Erythroblast (primary cell): Measurements from ENCODE around the gene CREB5.
"Not testable (repeated sequence)": the region's sequence is repeated elsewhere in the genome, so short reads cannot be mapped to it uniquely, and the experiment has no call there.

Experiments used
- DNase-seq, 2 experiments: peaks; one replicate each; lab custom pipeline; 2025; lab: John Stamatoyannopoulos, UW
- GATA1 ChIP-seq: IDR thresholded peaks from 2 replicates; pipeline ENCODE4 v1.6.1; 2011; ENCODE audit warnings: low read depth, mild to moderate bottlenecking, control low read depth, low read length, moderate library complexity
- POLR2A ChIP-seq: IDR thresholded peaks from 2 replicates; pipeline ENCODE4 v1.6.1; 2011; ENCODE audit warnings: mild to moderate bottlenecking, low read length

CREB5 gene

GRCh38 chr7:28595801-28596200 lies 183.5 kb downstream of the CREB5 start:
- no peak for DNase-seq
- TF ChIP-seq GATA1 (no peak), POLR2A (no peak)

- TF ChIP-seq GATA1 (no peak), POLR2A (no peak)
- DNase-seq = peak in 1 of 2 experiments; percentile 4
Observed at GRCh38 chr7:28596245-28596935, 184.1 kb downstream of the CREB5 start.

DNA sequence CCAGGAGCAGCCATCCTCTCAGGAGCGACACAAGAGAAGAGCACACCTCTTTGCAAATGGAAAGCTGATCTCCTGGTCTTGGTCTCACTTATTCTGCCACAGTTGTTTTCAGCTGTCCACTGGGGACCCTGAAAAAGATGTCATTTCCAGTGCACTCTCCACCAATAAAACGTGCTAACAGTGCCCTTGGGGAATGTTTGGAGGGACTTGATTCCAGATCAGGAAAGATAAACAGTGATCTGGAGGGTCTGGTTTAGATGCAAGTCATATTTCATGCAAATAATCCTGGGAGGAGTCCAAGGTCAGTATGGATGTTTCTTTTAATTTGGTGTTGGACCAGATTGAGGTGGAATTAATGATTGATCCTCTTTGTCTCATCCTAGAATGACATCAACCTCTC lies 185.0 kb downstream of the CREB5 start:
- no peak for DNase-seq
- TF ChIP-seq GATA1 (no peak), POLR2A (no peak)

GRCh38 chr7:28598037-28598436 lies 185.7 kb downstream of the CREB5 start:
- DNase-seq = not testable (repeated sequence)

GRCh38 chr7:28598586-28598985 lies 186.3 kb downstream of the CREB5 start:
- DNase-seq = no peak
- TF ChIP-seq GATA1 (no peak), POLR2A (no peak)

GRCh38 chr7:28599411-28599810 lies 187.1 kb downstream of the CREB5 start:
- no peak for TF ChIP-seq POLR2A
- TF ChIP-seq GATA1 = no peak
- no peak for DNase-seq

DNA sequence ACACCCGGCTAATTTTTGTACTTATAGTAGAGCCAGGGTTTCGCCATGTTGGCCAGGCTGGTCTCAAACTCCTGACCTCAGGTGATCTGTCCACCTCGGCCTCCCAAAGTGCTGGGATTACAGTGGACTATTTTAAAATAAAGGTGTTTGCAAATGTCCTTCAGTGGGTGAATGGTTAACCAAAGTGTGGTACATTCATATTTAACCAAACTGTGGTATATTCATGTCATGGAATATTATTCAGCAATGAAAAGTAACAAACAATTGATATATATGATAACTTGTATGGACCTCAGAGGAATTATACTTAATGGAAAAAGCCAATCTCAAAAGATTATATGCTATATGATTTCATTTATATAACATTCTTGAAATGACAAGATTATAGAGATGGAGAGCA lies 190.0 kb downstream of the CREB5 start:
- no peak for TF ChIP-seq POLR2A
- TF ChIP-seq GATA1 = no peak
- no peak for DNase-seq

GRCh38 chr7:28605427-28606085 lies 193.2 kb downstream of the CREB5 start:
- TF ChIP-seq POLR2A (no peak), GATA1 (no peak)
- peak in 1 of 2 experiments; percentile 5 for DNase-seq

DNA sequence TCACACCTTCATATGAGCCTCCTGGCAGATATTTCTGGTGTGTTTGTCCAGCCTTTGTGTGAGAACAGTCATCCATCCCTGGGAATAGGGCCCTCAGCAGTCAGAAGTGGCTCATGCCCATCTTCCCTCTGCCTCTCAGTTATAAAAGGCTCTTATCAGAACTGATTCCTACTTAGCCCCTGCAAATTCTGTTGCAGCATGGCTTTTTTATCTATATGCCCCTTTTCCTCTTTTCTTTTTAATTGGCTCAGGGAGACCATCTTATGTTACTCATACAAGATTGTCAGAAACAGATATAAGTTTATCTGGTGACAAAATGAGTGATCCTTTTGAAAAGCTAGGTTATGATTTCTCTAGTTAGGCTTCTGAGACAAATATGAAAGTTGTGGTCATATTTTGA lies 194.1 kb downstream of the CREB5 start:
- TF ChIP-seq GATA1 (no peak), POLR2A (no peak)

GRCh38 chr7:28607855-28608193 lies 195.5 kb downstream of the CREB5 start:
- TF ChIP-seq POLR2A (no peak), GATA1 (no peak)

More for the DNA sequence above, 194.1 kb downstream of the CREB5 start:
- DNase-seq = peak in 1 of 2 experiments; percentile 35

GRCh38 chr7:28608237-28608656 lies 195.9 kb downstream of the CREB5 start:
- TF ChIP-seq GATA1 = no peak
- no peak for TF ChIP-seq POLR2A
- no peak for DNase-seq

More at GRCh38 chr7:28607855-28608193, 195.5 kb downstream of the CREB5 start:
- no peak for DNase-seq

DNA sequence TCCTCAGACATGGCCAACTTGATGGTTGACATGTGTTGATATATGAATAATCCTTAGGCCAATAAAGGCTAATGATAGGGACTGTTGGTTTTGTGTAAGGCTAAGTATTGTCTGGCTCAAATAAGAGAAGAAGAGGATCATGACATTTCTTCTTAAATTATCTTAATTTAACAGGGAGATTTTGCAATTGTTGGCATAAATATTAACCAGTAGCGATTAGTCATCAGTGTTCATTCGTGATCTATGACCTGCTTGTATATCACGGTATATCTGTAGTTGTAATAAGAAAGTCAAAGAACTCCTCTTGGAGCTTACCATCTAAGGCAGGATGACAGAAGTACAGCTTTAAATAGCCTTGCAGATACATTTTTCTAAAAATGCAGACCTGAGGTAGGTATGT lies 196.4 kb downstream of the CREB5 start:
- no peak for DNase-seq
- TF ChIP-seq GATA1 (no peak), POLR2A (no peak)

DNA sequence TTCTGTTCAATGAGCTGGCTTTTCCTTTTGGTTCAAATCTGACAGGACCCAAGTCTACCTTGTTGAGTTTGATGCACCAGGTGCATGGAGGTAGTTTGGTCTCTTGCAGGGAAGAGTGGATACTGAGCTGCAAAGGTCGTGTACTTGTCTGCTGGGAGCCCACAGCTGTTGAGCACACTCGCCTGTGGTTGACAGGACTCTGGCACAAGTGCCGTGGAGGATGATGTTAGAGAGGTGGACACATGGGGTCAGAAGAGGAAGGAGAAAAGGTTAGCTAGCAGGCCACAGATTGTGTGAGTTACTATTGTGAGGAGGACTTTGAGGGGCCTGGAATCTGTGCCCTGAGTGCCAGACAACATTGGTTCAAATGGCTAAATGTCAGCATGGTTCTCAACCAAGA lies 197.3 kb downstream of the CREB5 start:
- no peak for DNase-seq
- TF ChIP-seq POLR2A (no peak), GATA1 (no peak)

- DNase-seq = not testable (repeated sequence)
Observed at GRCh38 chr7:28611399-28611897, 199.1 kb downstream of the CREB5 start.

DNA sequence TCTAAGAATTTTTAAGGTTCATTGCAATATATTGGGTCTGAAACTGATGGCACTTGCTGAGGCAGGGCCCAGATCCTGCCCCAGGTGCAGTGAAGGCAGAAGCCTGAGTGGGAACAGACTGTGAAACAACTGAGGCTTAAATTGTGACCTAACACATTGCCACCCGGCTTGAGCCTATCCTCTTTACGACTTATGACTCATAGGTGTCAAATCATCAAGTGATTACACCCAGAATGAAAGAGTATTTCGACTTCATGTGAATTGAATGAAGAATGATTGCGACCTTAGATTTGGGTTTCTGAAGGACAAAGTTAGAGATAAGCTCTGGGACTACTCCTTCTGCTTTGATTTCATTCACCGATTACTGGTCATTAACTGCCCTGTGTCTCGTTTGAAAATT lies 200.9 kb downstream of the CREB5 start:
- TF ChIP-seq POLR2A (no peak), GATA1 (no peak)
- no peak for DNase-seq
